SU-DHL-6 (cell line): ENCODE results near the gene ZNF740.

Experiments
- EZH2phosphoT487 ChIP-seq: fragments of 200-600 bp; sonication (generic), shearing (Covaris generic); conservative IDR thresholded peaks from 2 replicates; pipeline ENCODE4 v1.6.1; 2018; ENCODE audit warnings: mild to moderate bottlenecking, antibody characterized with exemption, low read length, moderate library complexity, mixed read lengths
- TF ChIP-seq, protein P1 (sequence below): fragments of 200-600 bp; sonication (generic); IDR thresholded peaks from one replicate; pipeline ENCODE4 v1.5.1; 2017; ENCODE audit warnings: antibody characterized with exemption, mild to moderate bottlenecking, low read length, moderate library complexity; ENCODE audit not compliant: insufficient read depth, poor library complexity, severe bottlenecking

DNA sequence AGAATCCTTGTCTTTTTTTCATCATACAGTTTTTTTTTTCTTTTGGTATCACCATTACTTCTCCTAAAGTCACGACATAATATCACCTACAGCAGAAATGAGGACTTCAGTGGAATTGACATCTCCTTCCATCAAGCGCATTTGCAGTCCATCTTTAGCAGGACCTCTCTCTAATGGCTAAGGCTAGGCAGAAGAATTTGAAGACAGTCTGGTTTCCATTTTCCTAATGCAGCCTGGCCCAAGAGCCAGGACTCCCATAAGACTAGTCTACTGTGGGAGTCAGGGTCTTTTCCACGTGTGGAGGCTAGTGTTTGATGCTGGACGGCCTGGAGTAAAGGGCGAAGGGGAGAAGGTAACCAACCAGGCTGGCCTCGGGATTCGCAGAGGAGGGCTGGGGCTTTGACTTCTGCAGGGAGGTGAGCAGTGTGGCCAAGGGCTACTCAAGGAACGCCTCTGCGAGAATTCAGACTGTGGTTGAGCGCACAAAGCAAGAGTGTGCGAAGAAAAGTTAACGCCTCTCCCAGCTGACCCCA lies 769 bp upstream of the ZNF740 start:
- TF ChIP-seq, protein P1, sequence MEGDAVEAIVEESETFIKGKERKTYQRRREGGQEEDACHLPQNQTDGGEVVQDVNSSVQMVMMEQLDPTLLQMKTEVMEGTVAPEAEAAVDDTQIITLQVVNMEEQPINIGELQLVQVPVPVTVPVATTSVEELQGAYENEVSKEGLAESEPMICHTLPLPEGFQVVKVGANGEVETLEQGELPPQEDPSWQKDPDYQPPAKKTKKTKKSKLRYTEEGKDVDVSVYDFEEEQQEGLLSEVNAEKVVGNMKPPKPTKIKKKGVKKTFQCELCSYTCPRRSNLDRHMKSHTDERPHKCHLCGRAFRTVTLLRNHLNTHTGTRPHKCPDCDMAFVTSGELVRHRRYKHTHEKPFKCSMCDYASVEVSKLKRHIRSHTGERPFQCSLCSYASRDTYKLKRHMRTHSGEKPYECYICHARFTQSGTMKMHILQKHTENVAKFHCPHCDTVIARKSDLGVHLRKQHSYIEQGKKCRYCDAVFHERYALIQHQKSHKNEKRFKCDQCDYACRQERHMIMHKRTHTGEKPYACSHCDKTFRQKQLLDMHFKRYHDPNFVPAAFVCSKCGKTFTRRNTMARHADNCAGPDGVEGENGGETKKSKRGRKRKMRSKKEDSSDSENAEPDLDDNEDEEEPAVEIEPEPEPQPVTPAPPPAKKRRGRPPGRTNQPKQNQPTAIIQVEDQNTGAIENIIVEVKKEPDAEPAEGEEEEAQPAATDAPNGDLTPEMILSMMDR = no peak
- TF ChIP-seq EZH2phosphoT487 = no peak
